HUES64 (cell line): Measurements from ENCODE around the gene ZNF592.

ENCODE experiments used
- H3K27ac ChIP-seq: 2 replicates; pipeline ENCODE4 v1.7.0; 2013; ENCODE audit warnings: low read depth, low read length, inconsistent platforms
- H3K27me3 ChIP-seq: 2 replicates; pipeline ENCODE4 v1.6.1; 2013; ENCODE audit warnings: mild to moderate bottlenecking, low read length; ENCODE audit not compliant: insufficient read depth
- H3K36me3 ChIP-seq: 2 replicates; pipeline ENCODE4 v1.6.1; 2013; ENCODE audit warnings: mild to moderate bottlenecking, low read length; ENCODE audit not compliant: insufficient read depth
- H3K4me1 ChIP-seq: 2 replicates; pipeline ENCODE4 v1.6.1; 2013; ENCODE audit warnings: mild to moderate bottlenecking, low read length, moderate library complexity; ENCODE audit not compliant: insufficient read depth
- H3K4me3 ChIP-seq: 2 replicates; pipeline ENCODE4 v1.5.1; 2013; ENCODE audit warnings: mild to moderate bottlenecking, low read length, moderate library complexity
- H3K9ac ChIP-seq: 2 replicates; pipeline ENCODE4 v1.6.1; 2013; ENCODE audit warnings: mild to moderate bottlenecking, low read depth, low read length
- H3K9me3 ChIP-seq: 2 replicates; pipeline ENCODE4 v1.6.1; 2013; ENCODE audit warnings: low read depth, low read length; ENCODE audit not compliant: insufficient read depth
- WGBS: fragments of 150-250, 120-280 bp; methylation state at CpG from one replicate; pipeline ENCODE4 v1.1.7; 2013; ENCODE audit warnings: missing lambda C conversion rate; 5-methylcytosine and 5-hydroxymethylcytosine counted together

The ZNF592 gene

GRCh38 chr15:84831613-84832012 lies 83.2 kb downstream of the ZNF592 start:
- Histone ChIP-seq H3K36me3 (peaks cover 45% of the 10 kb centered on the region), H3K4me1 (no peaks in the 10 kb centered on the region), H3K4me3 (no peak overlapping the region), H3K27ac (no peak overlapping the region), H3K9ac (no peak overlapping the region), H3K27me3 (no peaks in the 10 kb centered on the region), H3K9me3 (no peaks in the 10 kb centered on the region)
- WGBS: no CpG with 5 or more reads among the region's 2 CpGs

GRCh38 chr15:84832448-84833040 lies 84.2 kb downstream of the ZNF592 start:
- Histone ChIP-seq H3K4me3 (no peak overlapping the region), H3K9ac (no peak overlapping the region), H3K9me3 (no peaks in the 10 kb centered on the region), H3K36me3 (peaks cover 43% of the 10 kb centered on the region), H3K4me1 (no peaks in the 10 kb centered on the region), H3K27me3 (no peaks in the 10 kb centered on the region), H3K27ac (no peak overlapping the region)
- 97% methylated on average over 2 of the region's 2 CpGs for WGBS

GRCh38 chr15:84833447-84834228 lies 85.2 kb downstream of the ZNF592 start:
- no peak overlapping the region for H3K9ac ChIP-seq
- no peaks in the 10 kb centered on the region for H3K27me3 ChIP-seq
- H3K4me3 ChIP-seq: no peak overlapping the region
- no peak overlapping the region for H3K27ac ChIP-seq
- peaks cover 32% of the 10 kb centered on the region for H3K36me3 ChIP-seq
- H3K9me3 ChIP-seq: no peaks in the 10 kb centered on the region
- no peaks in the 10 kb centered on the region for H3K4me1 ChIP-seq
- WGBS: 90% methylated on average over 4 of the region's 4 CpGs

- no peak overlapping the region for H3K4me3 ChIP-seq
- no peak overlapping the region for H3K27ac ChIP-seq
- no peak overlapping the region for H3K9ac ChIP-seq
- H3K36me3 ChIP-seq: peaks cover 26% of the 10 kb centered on the region
- H3K27me3 ChIP-seq: no peaks in the 10 kb centered on the region
- 92% methylated on average over 4 of the region's 4 CpGs for WGBS
- H3K4me1 ChIP-seq: no peaks in the 10 kb centered on the region
- H3K9me3 ChIP-seq: no peaks in the 10 kb centered on the region
Observed at GRCh38 chr15:84834229-84834955, 86.0 kb downstream of the ZNF592 start.

- peaks cover 22% of the 10 kb centered on the region for H3K36me3 ChIP-seq
- H3K9me3 ChIP-seq: no peaks in the 10 kb centered on the region
- H3K27me3 ChIP-seq: no peaks in the 10 kb centered on the region
- H3K4me3 ChIP-seq: no peak overlapping the region
- WGBS: 95% methylated on average over 5 of the region's 5 CpGs
- H3K27ac ChIP-seq: no peak overlapping the region
- H3K4me1 ChIP-seq: no peaks in the 10 kb centered on the region
- no peak overlapping the region for H3K9ac ChIP-seq
Observed at GRCh38 chr15:84834969-84835368, 86.6 kb downstream of the ZNF592 start.

GRCh38 chr15:84835661-84836337 lies 87.4 kb downstream of the ZNF592 start:
- Histone ChIP-seq H3K27ac (no peak overlapping the region), H3K4me1 (no peaks in the 10 kb centered on the region), H3K36me3 (peaks cover 27% of the 10 kb centered on the region), H3K9me3 (no peaks in the 10 kb centered on the region), H3K4me3 (no peak overlapping the region), H3K27me3 (no peaks in the 10 kb centered on the region), H3K9ac (no peak overlapping the region)
- WGBS: 94% methylated on average over 5 of the region's 5 CpGs

GRCh38 chr15:84836844-84837243 lies 88.5 kb downstream of the ZNF592 start:
- WGBS: 93% methylated on average over 1 of the region's 1 CpG
- Histone ChIP-seq H3K4me1 (no peaks in the 10 kb centered on the region), H3K27me3 (no peaks in the 10 kb centered on the region), H3K4me3 (no peak overlapping the region), H3K27ac (no peak overlapping the region), H3K9me3 (no peaks in the 10 kb centered on the region), H3K36me3 (peaks cover 24% of the 10 kb centered on the region), H3K9ac (no peak overlapping the region)

- Histone ChIP-seq H3K36me3 (peaks cover 11% of the 10 kb centered on the region), H3K27me3 (no peaks in the 10 kb centered on the region), H3K9me3 (no peaks in the 10 kb centered on the region), H3K4me3 (no peak overlapping the region), H3K27ac (no peak overlapping the region), H3K9ac (no peak overlapping the region), H3K4me1 (no peaks in the 10 kb centered on the region)
- 96% methylated on average over 23 of the region's 23 CpGs for WGBS
Observed at GRCh38 chr15:84839714-84840113, 91.3 kb downstream of the ZNF592 start.

GRCh38 chr15:84840255-84840654 lies 91.9 kb downstream of the ZNF592 start:
- no peak overlapping the region for H3K4me3 ChIP-seq
- 93% methylated on average over 10 of the region's 10 CpGs for WGBS
- no peaks in the 10 kb centered on the region for H3K9me3 ChIP-seq
- H3K36me3 ChIP-seq: peaks cover 11% of the 10 kb centered on the region
- no peaks in the 10 kb centered on the region for H3K27me3 ChIP-seq
- no peak overlapping the region for H3K27ac ChIP-seq
- no peak overlapping the region for H3K9ac ChIP-seq
- H3K4me1 ChIP-seq: no peaks in the 10 kb centered on the region

GRCh38 chr15:84840741-84841429 lies 92.5 kb downstream of the ZNF592 start:
- WGBS: 94% methylated on average over 12 of the region's 12 CpGs
- Histone ChIP-seq H3K27ac (no peak overlapping the region), H3K9me3 (no peaks in the 10 kb centered on the region), H3K36me3 (peaks cover 11% of the 10 kb centered on the region), H3K9ac (no peak overlapping the region), H3K4me3 (no peak overlapping the region), H3K27me3 (no peaks in the 10 kb centered on the region), H3K4me1 (no peaks in the 10 kb centered on the region)
